DLD1 (cell line): ENCODE results near the gene PBX3.

Source experiments
- in situ Hi-C: cut with HindIII; loops from 2 replicates; pipeline ENCODE4 v1.10.0; 2017; ENCODE audit warnings: low sequenced_read_pairs

Gene PBX3

GRCh38 chr9:125854553-125855275 lies 107.5 kb downstream of the PBX3 start:
- in situ Hi-C loops: no loop called here

- in situ Hi-C loops: no loop called here
Observed at GRCh38 chr9:125856331-125856730, 109.2 kb downstream of the PBX3 start.

- in situ Hi-C loops: no loop called here
Observed at GRCh38 chr9:125861405-125862058, 114.4 kb downstream of the PBX3 start.

GRCh38 chr9:125863923-125864322 lies 116.8 kb downstream of the PBX3 start:
- in situ Hi-C loops: no loop called here

- in situ Hi-C loops: no loop called here
Observed at GRCh38 chr9:125867751-125868415, 120.7 kb downstream of the PBX3 start.

GRCh38 chr9:125878164-125878631 lies 131.0 kb downstream of the PBX3 start:
- in situ Hi-C loops: no loop called here

- in situ Hi-C loops: no loop called here
Observed at GRCh38 chr9:125881042-125881441, 133.9 kb downstream of the PBX3 start.

- in situ Hi-C loops: no loop called here
Observed at GRCh38 chr9:125883565-125884217, 136.5 kb downstream of the PBX3 start.

GRCh38 chr9:125884218-125884595 lies 137.0 kb downstream of the PBX3 start:
- in situ Hi-C loops: no loop called here

GRCh38 chr9:125885405-125886034 lies 138.3 kb downstream of the PBX3 start:
- in situ Hi-C loops: no loop called here

GRCh38 chr9:125886365-125886764 lies 139.2 kb downstream of the PBX3 start:
- in situ Hi-C loops: no loop called here

- in situ Hi-C loops: no loop called here
Observed at GRCh38 chr9:125887172-125887571, 140.0 kb downstream of the PBX3 start.

GRCh38 chr9:125888211-125888610 lies 141.0 kb downstream of the PBX3 start:
- in situ Hi-C loops: no loop called here

- in situ Hi-C loops: no loop called here
Observed at GRCh38 chr9:125889112-125889475, 141.9 kb downstream of the PBX3 start.

GRCh38 chr9:125889476-125890419 lies 142.6 kb downstream of the PBX3 start:
- in situ Hi-C loops: no loop called here

- in situ Hi-C loops: no loop called here
Observed at GRCh38 chr9:125890826-125891225, 143.7 kb downstream of the PBX3 start.

- in situ Hi-C loops: no loop called here
Observed at GRCh38 chr9:125893277-125893676, 146.1 kb downstream of the PBX3 start.

GRCh38 chr9:125894566-125894965 lies 147.4 kb downstream of the PBX3 start:
- in situ Hi-C loops: no loop called here

GRCh38 chr9:125896404-125896803 lies 149.2 kb downstream of the PBX3 start:
- in situ Hi-C loops: no loop called here

GRCh38 chr9:125896964-125897363 lies 149.8 kb downstream of the PBX3 start:
- in situ Hi-C loops: no loop called here
